ENCODE results near the gene VKORC1L1. TPM values are rescaled to one million over a fixed set of nuclear protein-coding genes. Genes with fewer than 3 reads are reported as not detected.
"Not testable (repeated sequence)": the region's sequence is repeated elsewhere in the genome, so short reads cannot be mapped to it uniquely, and the experiment has no call there.

Gene VKORC1L1
- total RNA-seq, 2 donors from 2014 or later, result 21.3 to 26.0 TPM

DNA sequence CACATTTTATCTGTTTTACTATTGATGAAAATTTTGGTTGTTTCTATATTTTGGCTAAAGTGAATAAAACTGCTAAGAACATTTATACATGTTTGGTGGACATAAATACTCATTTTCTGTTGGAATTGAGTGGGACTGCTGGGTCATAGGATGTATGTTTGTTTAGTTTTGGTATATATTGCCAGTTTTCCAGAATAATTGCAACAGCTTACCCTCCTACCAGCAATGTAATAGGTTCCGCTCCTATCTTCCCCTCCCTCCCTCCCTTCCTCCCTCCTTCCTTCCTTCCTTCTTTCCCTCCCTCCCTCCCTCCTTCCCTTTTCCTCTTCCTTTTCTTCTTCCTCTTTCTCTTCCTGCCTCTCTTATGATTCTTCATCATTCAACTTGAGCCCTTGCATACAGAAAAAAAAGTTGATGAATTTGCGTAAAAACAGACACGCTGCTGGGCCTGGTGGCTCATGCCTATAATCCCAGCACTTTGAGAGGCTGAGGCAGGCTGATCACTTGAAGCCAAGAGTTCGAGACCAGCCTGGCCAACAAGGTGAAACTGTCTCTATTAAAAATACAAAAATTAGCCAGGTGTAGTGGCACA, 23.5 kb downstream of the VKORC1L1 start:
- H3K27ac ChIP-seq, result no peak overlapping the region
- DNase-seq, result no peak
- H3K9me3 ChIP-seq, result no peaks in the 10 kb centered on the region
- no peaks in the 10 kb centered on the region for H3K36me3 ChIP-seq
- no peak overlapping the region for H3K9ac ChIP-seq (ENCODE audit: low read depth in 2 of 2, low read length in 2 of 2)
- no peaks in the 10 kb centered on the region for H3K27me3 ChIP-seq
- H3K4me1 ChIP-seq, result no peaks in the 10 kb centered on the region
- TF ChIP-seq, protein P1, sequence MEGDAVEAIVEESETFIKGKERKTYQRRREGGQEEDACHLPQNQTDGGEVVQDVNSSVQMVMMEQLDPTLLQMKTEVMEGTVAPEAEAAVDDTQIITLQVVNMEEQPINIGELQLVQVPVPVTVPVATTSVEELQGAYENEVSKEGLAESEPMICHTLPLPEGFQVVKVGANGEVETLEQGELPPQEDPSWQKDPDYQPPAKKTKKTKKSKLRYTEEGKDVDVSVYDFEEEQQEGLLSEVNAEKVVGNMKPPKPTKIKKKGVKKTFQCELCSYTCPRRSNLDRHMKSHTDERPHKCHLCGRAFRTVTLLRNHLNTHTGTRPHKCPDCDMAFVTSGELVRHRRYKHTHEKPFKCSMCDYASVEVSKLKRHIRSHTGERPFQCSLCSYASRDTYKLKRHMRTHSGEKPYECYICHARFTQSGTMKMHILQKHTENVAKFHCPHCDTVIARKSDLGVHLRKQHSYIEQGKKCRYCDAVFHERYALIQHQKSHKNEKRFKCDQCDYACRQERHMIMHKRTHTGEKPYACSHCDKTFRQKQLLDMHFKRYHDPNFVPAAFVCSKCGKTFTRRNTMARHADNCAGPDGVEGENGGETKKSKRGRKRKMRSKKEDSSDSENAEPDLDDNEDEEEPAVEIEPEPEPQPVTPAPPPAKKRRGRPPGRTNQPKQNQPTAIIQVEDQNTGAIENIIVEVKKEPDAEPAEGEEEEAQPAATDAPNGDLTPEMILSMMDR (IDR thresholded peaks at IDR 0.05), result no peak
- H3K4me3 ChIP-seq, result no peak overlapping the region
- intact Hi-C loops (cut with DNase I), result no loop called here

DNA sequence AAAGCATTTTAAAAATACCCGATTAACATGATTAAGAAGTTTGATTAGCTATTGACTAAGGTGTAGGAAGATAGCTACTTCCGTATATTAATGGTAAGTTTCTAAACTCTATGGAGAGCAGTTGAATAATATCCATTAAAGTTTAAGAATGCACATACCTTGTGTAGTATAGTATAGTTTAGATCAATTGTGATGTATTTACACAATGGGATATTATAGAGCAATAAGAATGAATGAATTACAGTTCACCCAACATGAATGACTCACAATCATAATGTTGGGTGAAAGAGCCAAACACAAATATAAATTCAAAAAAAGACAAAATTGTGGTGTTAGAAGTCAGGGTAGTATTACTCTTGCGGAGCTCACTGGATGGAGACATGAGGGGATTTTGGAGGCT, 24.4 kb downstream of the VKORC1L1 start:
- intact Hi-C loops (cut with DNase I); H3K27me3 ChIP-seq; H3K9me3 ChIP-seq; H3K36me3 ChIP-seq; H3K4me1 ChIP-seq; H3K4me3 ChIP-seq; H3K27ac ChIP-seq; H3K9ac ChIP-seq (ENCODE audit: low read depth in 2 of 2, low read length in 2 of 2); DNase-seq: not testable (repeated sequence)

DNA sequence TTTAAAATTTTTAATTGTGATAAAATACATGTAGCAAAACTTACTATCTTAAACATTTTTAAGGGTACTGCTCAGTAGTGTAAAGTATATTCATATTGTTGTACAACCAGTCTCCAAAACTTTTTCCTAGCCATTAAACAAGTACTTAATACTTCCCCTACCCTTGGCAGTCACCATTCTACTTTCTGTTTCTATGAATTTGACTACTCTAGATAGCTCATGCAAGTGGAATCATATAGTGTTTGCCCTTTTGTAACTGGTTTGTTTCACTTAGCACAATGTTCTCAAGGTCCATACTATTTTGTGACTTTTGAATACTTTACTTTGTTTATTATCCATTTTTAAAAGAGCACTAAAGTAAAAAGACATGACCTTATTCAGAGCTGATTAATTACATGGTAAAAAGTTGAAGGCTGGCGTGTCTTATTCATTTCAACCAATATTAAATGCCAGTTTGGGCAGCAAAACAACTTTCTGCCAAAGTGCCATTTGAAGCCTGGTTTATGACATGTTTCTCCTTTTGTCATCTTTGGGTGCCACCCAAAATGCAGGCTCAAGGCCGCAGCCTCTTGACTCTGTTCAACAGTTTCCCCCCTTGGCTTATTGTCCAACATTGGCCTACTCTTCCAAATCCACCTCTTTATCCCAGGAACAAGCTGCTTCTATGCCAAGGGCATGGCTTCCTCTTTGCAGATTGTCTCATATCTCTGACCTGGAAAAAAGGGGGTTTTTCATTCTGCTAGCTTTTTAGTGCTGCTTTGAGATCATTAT, 26.0 kb downstream of the VKORC1L1 start:
- H3K9me3 ChIP-seq; H3K27ac ChIP-seq; H3K4me1 ChIP-seq; H3K9ac ChIP-seq (ENCODE audit: low read depth in 2 of 2, low read length in 2 of 2); H3K27me3 ChIP-seq; H3K36me3 ChIP-seq; H3K4me3 ChIP-seq; DNase-seq; intact Hi-C loops (cut with DNase I): not testable (repeated sequence)

- no peaks in the 10 kb centered on the region for H3K36me3 ChIP-seq
- no peaks in the 10 kb centered on the region for H3K4me1 ChIP-seq
- TF ChIP-seq, protein P1 (IDR thresholded peaks at IDR 0.05), result no peak
- intact Hi-C loops (cut with DNase I), result no loop called here
- no peaks in the 10 kb centered on the region for H3K9me3 ChIP-seq
- H3K27me3 ChIP-seq, result no peaks in the 10 kb centered on the region
- no peak overlapping the region for H3K4me3 ChIP-seq
- DNase-seq, result no peak
- no peak overlapping the region for H3K27ac ChIP-seq
- H3K9ac ChIP-seq (ENCODE audit: low read depth in 2 of 2, low read length in 2 of 2), result no peak overlapping the region
Measured at GRCh38 chr7:65902306-65902705, 29.4 kb downstream of the VKORC1L1 start.

DNA sequence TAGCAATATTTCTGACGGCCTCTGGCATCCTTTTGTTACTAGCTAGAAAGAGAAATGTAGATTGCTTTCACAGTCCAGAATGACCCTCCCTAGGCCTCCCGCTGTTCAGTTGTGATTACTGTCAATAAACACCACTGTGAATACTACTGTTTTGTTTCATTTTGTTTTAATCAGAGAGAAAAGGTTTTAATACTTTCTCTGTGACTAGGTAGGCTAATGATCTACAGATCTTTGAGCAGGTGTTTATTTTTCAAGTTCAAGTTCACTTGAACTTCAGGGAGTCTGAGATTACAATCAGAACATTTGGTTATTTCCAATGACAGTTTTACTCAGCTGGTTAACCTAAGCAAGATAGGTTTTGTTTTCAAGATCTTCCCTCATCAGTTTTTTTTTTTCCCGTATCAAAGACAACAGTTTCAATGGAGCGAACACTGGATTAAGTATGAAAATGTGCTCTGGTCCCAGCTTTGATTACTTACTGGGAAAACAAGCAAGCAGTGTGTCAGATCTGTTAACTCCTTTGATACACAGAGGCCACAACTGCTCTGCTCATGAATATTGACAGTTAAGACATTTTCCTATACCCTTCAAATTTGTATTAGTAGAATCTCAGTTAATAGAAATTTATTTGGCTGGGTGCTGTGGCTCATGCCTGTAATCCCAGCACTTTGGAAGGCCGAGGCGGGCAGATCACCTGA, 34.8 kb downstream of the VKORC1L1 start:
- TF ChIP-seq, protein P1 (IDR thresholded peaks at IDR 0.05), result no peak
- Histone ChIP-seq H3K9ac (ENCODE audit: low read depth in 2 of 2, low read length in 2 of 2) (no peak overlapping the region), H3K36me3 (no peaks in the 10 kb centered on the region), H3K4me1 (no peaks in the 10 kb centered on the region), H3K27ac (no peak overlapping the region), H3K27me3 (no peaks in the 10 kb centered on the region), H3K4me3 (no peak overlapping the region), H3K9me3 (no peaks in the 10 kb centered on the region)
- intact Hi-C loops (cut with DNase I), result no loop called here
- DNase-seq, result no peak

GRCh38 chr7:65910237-65910636, 37.4 kb downstream of the VKORC1L1 start:
- Histone ChIP-seq H3K27me3 (no peaks in the 10 kb centered on the region), H3K36me3 (no peaks in the 10 kb centered on the region), H3K27ac (no peak overlapping the region), H3K9me3 (no peaks in the 10 kb centered on the region), H3K4me1 (no peaks in the 10 kb centered on the region), H3K9ac (ENCODE audit: low read depth in 2 of 2, low read length in 2 of 2) (no peak overlapping the region), H3K4me3 (no peak overlapping the region)
- DNase-seq, result no peak
- TF ChIP-seq, protein P1 (IDR thresholded peaks at IDR 0.05), result no peak
- intact Hi-C loops (cut with DNase I), result no loop called here

Data from colonic mucosa (tissue), 4 donors.